Mononuclear cell (primary cell): ENCODE data around the gene KIF5C. TPM values are rescaled to one million over a fixed set of nuclear protein-coding genes. Genes with fewer than 3 reads are reported as not detected.

ENCODE experiments used
- H3K27me3 ChIP-seq: 2 replicates; pipeline ENCODE4 v1.6.0; 2011; ENCODE audit warnings: low read length, control low read depth; ENCODE audit not compliant: insufficient read depth
- H3K4me1 ChIP-seq: 2 replicates; pipeline ENCODE4 v1.5.1; 2011; ENCODE audit warnings: mild to moderate bottlenecking, low read length, control low read depth; ENCODE audit not compliant: insufficient read depth
- H3K4me3 ChIP-seq: 2 replicates; pipeline ENCODE4 v1.5.1; 2011; ENCODE audit warnings: mild to moderate bottlenecking, low read length, moderate library complexity
- H3K9me3 ChIP-seq: 2 replicates; pipeline ENCODE4 v1.5.1; 2011; ENCODE audit warnings: low read depth, mild to moderate bottlenecking, control low read depth, low read length
- total RNA-seq: library from RNA; depleted of rRNA; stranded (reverse); fragments of >200 nt; gene quantifications from one replicate; pipeline ENCODE4 v1.2.3, GENCODE V29; 2012

The KIF5C gene
- total RNA-seq, 1 donor: 4.4 TPM

DNA sequence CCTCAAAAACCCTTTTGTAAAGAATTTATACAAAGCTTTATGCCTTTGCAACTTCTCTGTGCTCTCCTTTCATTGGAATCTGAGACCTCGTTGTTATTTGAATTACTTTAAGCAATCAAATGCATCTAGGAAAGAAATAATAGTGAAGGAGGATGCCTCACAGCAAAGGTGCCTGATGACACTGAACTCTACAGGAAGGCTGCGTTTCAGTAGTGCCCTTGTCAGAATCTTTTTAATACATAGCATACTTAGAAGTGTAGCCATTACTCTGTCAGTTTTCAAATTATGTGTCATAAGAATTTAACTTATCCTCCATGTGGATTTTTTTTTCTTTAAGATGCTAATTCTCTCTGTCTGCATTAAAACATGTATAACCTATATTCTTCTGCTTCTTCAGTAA is 153.9 kb downstream of the KIF5C start:
- Histone ChIP-seq H3K4me1 (no peaks in the 10 kb centered on the region), H3K4me3 (no peak overlapping the region), H3K9me3 (no peaks in the 10 kb centered on the region), H3K27me3 (no peaks in the 10 kb centered on the region)

GRCh38 chr2:149029307-149029965 is 154.4 kb downstream of the KIF5C start:
- Histone ChIP-seq H3K27me3 (no peaks in the 10 kb centered on the region), H3K9me3 (no peaks in the 10 kb centered on the region), H3K4me1 (no peaks in the 10 kb centered on the region), H3K4me3 (no peak overlapping the region)

DNA sequence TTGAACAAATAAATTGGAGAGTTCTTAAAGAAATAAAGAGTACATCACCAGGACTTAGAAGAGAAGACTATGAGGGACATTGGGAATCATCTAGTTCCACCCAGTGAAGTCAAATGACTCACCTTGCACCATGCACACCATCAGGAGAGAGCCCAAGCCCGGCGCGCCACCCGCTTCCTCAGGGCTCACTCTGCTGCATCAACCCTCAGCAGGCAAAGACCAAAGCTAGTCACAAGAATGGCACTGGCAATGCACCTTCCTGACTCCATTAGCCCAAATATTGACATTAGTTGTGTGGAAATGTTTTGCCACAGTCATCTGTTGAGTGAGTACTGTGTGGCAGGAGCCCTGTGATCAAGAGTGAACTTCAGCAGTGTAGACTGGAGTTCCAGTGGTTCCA is 156.4 kb downstream of the KIF5C start:
- Histone ChIP-seq H3K9me3 (no peaks in the 10 kb centered on the region), H3K4me3 (no peak overlapping the region), H3K4me1 (no peaks in the 10 kb centered on the region), H3K27me3 (peaks cover under 1% of the 10 kb centered on the region)

- Histone ChIP-seq H3K4me1 (peaks cover 4% of the 10 kb centered on the region), H3K27me3 (peaks cover 20% of the 10 kb centered on the region), H3K9me3 (no peaks in the 10 kb centered on the region), H3K4me3 (no peak overlapping the region)
Observed at GRCh38 chr2:149033716-149034115, 158.7 kb downstream of the KIF5C start.

DNA sequence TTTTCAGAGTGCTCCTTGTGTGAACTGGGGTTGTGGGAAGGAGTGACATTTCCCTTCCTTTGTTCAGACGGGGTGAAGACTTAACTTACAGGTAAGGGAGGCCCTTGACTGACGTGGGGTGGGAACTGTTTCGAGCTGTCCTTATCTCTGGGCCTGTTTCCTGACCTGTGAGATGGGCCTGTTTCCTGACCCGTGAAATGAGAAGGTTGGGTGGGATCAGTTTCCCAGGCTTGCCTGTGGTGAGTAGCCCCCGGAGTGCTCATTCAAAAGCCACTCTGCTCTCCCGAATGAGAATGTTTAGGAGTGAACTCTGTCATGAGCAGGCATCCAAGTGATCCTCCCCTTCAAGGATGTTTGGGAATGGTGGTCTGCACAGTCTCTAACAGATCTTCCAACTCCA is 159.4 kb downstream of the KIF5C start:
- Histone ChIP-seq H3K9me3 (no peaks in the 10 kb centered on the region), H3K4me1 (peaks cover 4% of the 10 kb centered on the region), H3K27me3 (peaks cover 25% of the 10 kb centered on the region), H3K4me3 (no peak overlapping the region)

GRCh38 chr2:149036507-149037293 is 161.7 kb downstream of the KIF5C start:
- Histone ChIP-seq H3K4me1 (peaks cover 4% of the 10 kb centered on the region), H3K27me3 (peaks cover 39% of the 10 kb centered on the region), H3K4me3 (no peak overlapping the region), H3K9me3 (no peaks in the 10 kb centered on the region)

GRCh38 chr2:149037851-149038250 is 162.8 kb downstream of the KIF5C start:
- Histone ChIP-seq H3K27me3 (peaks cover 43% of the 10 kb centered on the region), H3K4me3 (no peak overlapping the region), H3K4me1 (peaks cover 4% of the 10 kb centered on the region), H3K9me3 (no peaks in the 10 kb centered on the region)

DNA sequence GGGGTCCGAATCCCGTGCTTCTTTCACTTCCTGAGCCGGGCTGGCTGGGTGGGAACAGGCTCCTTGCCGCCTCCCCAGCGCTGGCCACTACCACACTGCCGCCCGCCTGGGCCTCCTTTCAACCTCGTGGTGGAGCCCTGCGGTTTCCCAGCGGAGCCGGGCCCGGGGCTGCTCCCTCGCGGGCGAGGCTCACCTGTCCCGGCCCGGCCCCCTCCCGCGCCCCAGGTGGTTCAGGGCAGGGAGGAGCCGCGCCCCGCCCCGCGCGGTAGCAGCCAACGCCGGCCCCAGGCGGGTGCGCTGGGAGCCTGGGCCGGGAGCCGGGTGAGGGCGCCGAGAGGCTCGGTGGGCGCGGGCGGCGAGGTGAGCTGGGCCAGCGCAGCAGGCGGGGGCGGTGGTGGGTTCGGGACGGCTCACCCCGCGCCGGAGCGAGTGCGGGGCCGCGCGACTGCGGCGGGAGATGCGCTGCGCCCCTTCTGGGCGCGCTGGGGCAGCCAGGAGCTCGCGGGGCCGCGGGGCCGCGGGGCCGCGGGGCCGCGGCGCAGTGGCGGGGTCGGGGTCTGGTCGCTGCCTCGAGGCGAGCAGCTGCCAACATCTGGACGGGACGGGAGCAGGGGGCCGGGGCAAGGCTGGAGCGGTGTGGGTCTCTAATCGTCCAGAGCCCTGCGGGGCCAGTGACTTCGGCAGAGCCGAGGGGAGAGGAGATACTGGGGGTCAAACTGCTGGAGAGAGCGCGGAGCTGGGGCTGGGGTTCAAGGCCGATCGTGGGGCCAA is 163.6 kb downstream of the KIF5C start, which contains the start of gene LYPD6B:
Gene LYPD6B (plus strand): TSS at position 258 of the 771 bp plus-strand sequence. CDS start 92,250 bp downstream, outside the sequence.
- no peak within 1 kb of the TSS for H3K4me3 ChIP-seq
- H3K27me3 ChIP-seq: peaks cover 43% of the 10 kb centered on the region
- H3K9me3 ChIP-seq: no peaks in the 10 kb centered on the region
- H3K4me1 ChIP-seq: peaks cover 4% of the 10 kb centered on the region

DNA sequence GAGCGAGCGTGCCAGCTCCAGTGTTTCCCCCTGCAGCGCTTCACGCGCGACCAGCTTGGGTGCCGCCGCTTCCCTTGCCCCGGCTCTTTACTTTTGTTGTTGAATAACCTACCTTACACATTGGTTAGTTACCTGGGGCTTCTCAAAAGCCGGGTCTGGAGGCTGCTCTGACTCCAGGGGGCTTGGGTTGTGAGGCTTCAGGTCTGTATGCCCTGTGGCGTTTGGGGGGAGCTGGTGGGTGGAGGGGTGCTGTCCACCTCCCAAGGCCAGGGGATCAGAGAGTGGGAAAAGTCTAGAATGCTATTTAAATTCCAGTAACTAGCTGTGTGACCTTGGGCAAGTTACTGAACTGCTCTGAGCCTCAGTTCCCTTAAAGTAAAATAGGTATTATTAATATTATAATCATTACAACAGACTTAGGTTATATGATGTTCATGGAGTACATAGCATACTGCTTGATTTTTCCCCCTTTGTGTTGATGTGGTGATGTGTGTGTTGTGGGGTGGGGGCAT is 164.2 kb downstream of the KIF5C start:
- Histone ChIP-seq H3K9me3 (no peaks in the 10 kb centered on the region), H3K27me3 (peaks cover 43% of the 10 kb centered on the region), H3K4me1 (peaks cover 4% of the 10 kb centered on the region), H3K4me3 (no peak overlapping the region)

DNA sequence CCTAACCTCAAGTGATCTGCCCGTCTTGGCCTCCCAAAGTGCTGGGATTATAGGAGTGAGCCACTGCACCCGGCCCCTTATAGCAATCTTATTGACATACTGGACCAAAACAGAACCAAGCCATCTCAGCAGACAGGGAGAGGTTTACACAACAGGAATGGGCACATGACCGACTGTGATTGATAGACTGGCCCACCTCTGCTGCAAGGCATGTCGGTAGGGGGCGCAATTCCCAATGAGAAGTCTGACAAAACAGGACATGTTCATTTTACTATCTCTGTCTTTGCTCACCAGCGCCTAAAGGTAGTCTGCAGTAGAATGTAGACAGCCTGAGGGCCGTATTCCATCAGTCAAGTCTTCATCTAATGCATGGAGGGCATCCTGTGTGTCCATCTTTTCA is 165.4 kb downstream of the KIF5C start:
- Histone ChIP-seq H3K9me3 (no peaks in the 10 kb centered on the region), H3K4me3 (no peak overlapping the region)

GRCh38 chr2:149041482-149041881 is 166.5 kb downstream of the KIF5C start:
- H3K4me1 ChIP-seq: peaks cover 4% of the 10 kb centered on the region
- peaks cover 8% of the 10 kb centered on the region for H3K9me3 ChIP-seq
- H3K27me3 ChIP-seq: peaks cover 44% of the 10 kb centered on the region
- H3K4me3 ChIP-seq: no peak overlapping the region

More for the DNA sequence above, 165.4 kb downstream of the KIF5C start:
- H3K27me3 ChIP-seq: peaks cover 45% of the 10 kb centered on the region
- peaks cover 4% of the 10 kb centered on the region for H3K4me1 ChIP-seq

DNA sequence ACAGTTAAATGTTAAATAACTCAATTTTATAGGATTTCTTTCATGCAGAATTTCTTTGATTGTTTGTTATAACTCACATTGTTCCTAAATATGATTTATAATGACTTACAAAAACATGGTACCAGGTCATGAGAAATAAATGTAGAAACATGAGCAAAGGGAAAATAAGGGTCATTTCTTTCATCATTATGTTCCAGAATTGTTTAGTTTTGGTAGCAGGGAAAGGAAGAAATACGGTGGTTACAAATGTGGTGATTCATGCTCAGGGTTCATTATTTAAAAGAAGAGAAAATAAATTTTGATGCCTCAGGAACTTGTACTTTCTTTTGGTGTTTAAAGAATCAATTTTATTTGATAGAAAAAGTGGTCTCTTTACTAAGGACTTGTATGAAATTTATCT is 167.9 kb downstream of the KIF5C start:
- peaks cover 30% of the 10 kb centered on the region for H3K27me3 ChIP-seq
- peaks cover 19% of the 10 kb centered on the region for H3K9me3 ChIP-seq
- H3K4me3 ChIP-seq: no peak overlapping the region
- peaks cover 4% of the 10 kb centered on the region for H3K4me1 ChIP-seq

- Histone ChIP-seq H3K27me3 (peaks cover 19% of the 10 kb centered on the region), H3K4me3 (no peak overlapping the region), H3K4me1 (no peaks in the 10 kb centered on the region), H3K9me3 (peaks cover 19% of the 10 kb centered on the region)
Observed at GRCh38 chr2:149044500-149044899, 169.5 kb downstream of the KIF5C start.

DNA sequence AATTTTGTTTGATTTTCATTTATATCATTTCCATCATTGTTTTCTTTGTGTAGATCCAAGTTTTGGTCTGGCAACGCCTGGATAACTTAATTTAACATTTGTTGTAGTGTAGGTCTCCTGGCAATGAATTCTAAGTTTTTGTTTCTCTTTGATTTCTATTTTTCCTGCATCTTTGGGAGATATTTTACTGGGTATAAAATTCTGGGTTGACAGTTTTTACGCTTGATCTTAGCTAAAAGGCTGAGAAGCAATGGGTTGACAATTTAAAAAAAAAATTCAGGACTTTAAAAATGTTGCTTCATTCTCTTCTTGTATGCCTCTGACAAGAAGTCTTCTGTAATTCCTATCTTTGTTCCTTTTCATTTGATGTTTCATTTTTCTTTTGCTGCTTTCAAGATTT is 172.1 kb downstream of the KIF5C start:
- Histone ChIP-seq H3K4me1 (no peaks in the 10 kb centered on the region), H3K4me3 (no peak overlapping the region), H3K9me3 (peaks cover 19% of the 10 kb centered on the region), H3K27me3 (peaks cover 3% of the 10 kb centered on the region)

GRCh38 chr2:149049142-149049541 is 174.1 kb downstream of the KIF5C start:
- Histone ChIP-seq H3K4me1 (no peaks in the 10 kb centered on the region), H3K9me3 (peaks cover 19% of the 10 kb centered on the region), H3K4me3 (no peak overlapping the region), H3K27me3 (peaks cover 5% of the 10 kb centered on the region)
